Thyroid gland (tissue), 4 donors: ENCODE data around the gene CTNNA2. TPM values are rescaled to one million over a fixed set of nuclear protein-coding genes. Genes with fewer than 3 reads are reported as not detected.

Experiments used
- DNase-seq, 2 donors: peaks; one replicate each; pipeline ENCODE4 v3.0.0-alpha.2; 2019
- H3K27ac ChIP-seq, 3 donors: fragments of 200-600 bp; sonication (generic); 1 replicate in 2 of 3; 2 replicates in 1 of 3; pipeline ENCODE4 v1.5.1; 2016 to 2019; ENCODE audit warnings: mild to moderate bottlenecking in 1 of 3, moderate library complexity in 1 of 3
- H3K27me3 ChIP-seq: fragments of 200-600 bp; sonication (generic); one replicate; pipeline ENCODE4 v1.5.1; 2019
- H3K36me3 ChIP-seq, 2 donors: fragments of 200-600 bp; sonication (generic); one replicate each; pipeline ENCODE4 v1.5.1; 2016 to 2019
- H3K4me1 ChIP-seq, 2 donors: fragments of 200-600 bp; sonication (generic); one replicate each; pipeline ENCODE4 v1.5.1; 2017 to 2019
- H3K4me3 ChIP-seq, 3 donors: fragments of 200-600 bp; sonication (generic); replicated peaks in 1 of 3; 1 replicate in 2 of 3; 2 replicates in 1 of 3; pipeline ENCODE4 v1.5.1; 2016; ENCODE audit warnings: mild to moderate bottlenecking in 1 of 3
- H3K9me3 ChIP-seq: fragments of 200-600 bp; sonication (generic); one replicate; pipeline ENCODE4 v1.5.1; 2017
- POLR2A ChIP-seq, 2 donors: fragments of 450-650 bp; IDR thresholded peaks; one replicate each; pipeline ENCODE4 v1.6.1; 2017; ENCODE audit warnings: antibody characterized with exemption in 2 of 2, mild to moderate bottlenecking in 2 of 2, moderate library complexity in 1 of 2
- WGBS, 2 donors: methylation state at CpG; one replicate each; pipeline ENCODE4 v1.1.5; 2017; 5-methylcytosine and 5-hydroxymethylcytosine counted together
- intact Hi-C: fragments of 100-400 bp; cut with DNase I; formaldehyde crosslinking; loops from one replicate; pipeline ENCODE4 v1.15.1; 2023
- total RNA-seq, 4 donors: library from RNA; depleted of rRNA; stranded (reverse); fragments of >200 nt; gene quantifications; one replicate each; pipeline ENCODE4 v1.2.3, GENCODE V29; 2016
- TF ChIP-seq, protein P1 (sequence below), 6 experiments: fragments of 200-600 bp in 3 of 6; fragments of 450-650 bp in 3 of 6; sonication (generic) in 3 of 6; IDR thresholded peaks; one replicate each; pipeline ENCODE4 v1.5.1; 2016 to 2019; ENCODE audit warnings: antibody characterized with exemption in 6 of 6, mild to moderate bottlenecking in 2 of 6, inconsistent platforms in 1 of 6, moderate library complexity in 1 of 6

CTNNA2 gene
- total RNA-seq, 4 donors from 2014 or later, result 0.13 to 0.44 (median 0.22) TPM; not detected in 1

- Histone ChIP-seq H3K36me3 (no peaks in the 10 kb centered on the region), H3K27ac (no peak overlapping the region), H3K4me1 (no peaks in the 10 kb centered on the region), H3K9me3 (no peaks in the 10 kb centered on the region), H3K27me3 (no peaks in the 10 kb centered on the region), H3K4me3 (no peak overlapping the region)
- 63 to 73% methylated on average over 2 of the region's 2 CpGs for WGBS, 2 donors
- DNase-seq, result no peak
- TF ChIP-seq, protein P1, sequence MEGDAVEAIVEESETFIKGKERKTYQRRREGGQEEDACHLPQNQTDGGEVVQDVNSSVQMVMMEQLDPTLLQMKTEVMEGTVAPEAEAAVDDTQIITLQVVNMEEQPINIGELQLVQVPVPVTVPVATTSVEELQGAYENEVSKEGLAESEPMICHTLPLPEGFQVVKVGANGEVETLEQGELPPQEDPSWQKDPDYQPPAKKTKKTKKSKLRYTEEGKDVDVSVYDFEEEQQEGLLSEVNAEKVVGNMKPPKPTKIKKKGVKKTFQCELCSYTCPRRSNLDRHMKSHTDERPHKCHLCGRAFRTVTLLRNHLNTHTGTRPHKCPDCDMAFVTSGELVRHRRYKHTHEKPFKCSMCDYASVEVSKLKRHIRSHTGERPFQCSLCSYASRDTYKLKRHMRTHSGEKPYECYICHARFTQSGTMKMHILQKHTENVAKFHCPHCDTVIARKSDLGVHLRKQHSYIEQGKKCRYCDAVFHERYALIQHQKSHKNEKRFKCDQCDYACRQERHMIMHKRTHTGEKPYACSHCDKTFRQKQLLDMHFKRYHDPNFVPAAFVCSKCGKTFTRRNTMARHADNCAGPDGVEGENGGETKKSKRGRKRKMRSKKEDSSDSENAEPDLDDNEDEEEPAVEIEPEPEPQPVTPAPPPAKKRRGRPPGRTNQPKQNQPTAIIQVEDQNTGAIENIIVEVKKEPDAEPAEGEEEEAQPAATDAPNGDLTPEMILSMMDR (IDR thresholded peaks at IDR 0.05), result no peak
- TF ChIP-seq POLR2A (IDR thresholded peaks at IDR 0.05), result no peak
- intact Hi-C loops, result no loop called here
Observed at GRCh38 chr2:80476535-80477117, 963.8 kb downstream of the CTNNA2 start.

GRCh38 chr2:80482276-80482675, 969.4 kb downstream of the CTNNA2 start:
- Histone ChIP-seq H3K27ac (no peak overlapping the region), H3K27me3 (no peaks in the 10 kb centered on the region), H3K4me3 (no peak overlapping the region), H3K9me3 (no peaks in the 10 kb centered on the region), H3K36me3 (no peaks in the 10 kb centered on the region), H3K4me1 (no peaks in the 10 kb centered on the region)
- 61 to 64% methylated on average over 3 of the region's 3 CpGs for WGBS, 2 donors
- TF ChIP-seq POLR2A (IDR thresholded peaks at IDR 0.05), result no peak
- TF ChIP-seq, protein P1 (IDR thresholded peaks at IDR 0.05), result no peak
- intact Hi-C loops, result no loop called here
- DNase-seq, result no peak

- Histone ChIP-seq H3K27me3 (no peaks in the 10 kb centered on the region), H3K27ac (no peak overlapping the region), H3K4me1 (no peaks in the 10 kb centered on the region), H3K4me3 (no peak overlapping the region), H3K36me3 (no peaks in the 10 kb centered on the region), H3K9me3 (no peaks in the 10 kb centered on the region)
- WGBS, 2 donors, result 59 to 65% methylated on average over 3 of the region's 3 CpGs
- no peak for DNase-seq
- intact Hi-C loops, result no loop called here
- no peak for TF ChIP-seq POLR2A (IDR thresholded peaks at IDR 0.05)
- TF ChIP-seq, protein P1 (IDR thresholded peaks at IDR 0.05), result no peak
Observed at GRCh38 chr2:80489717-80490116, 976.9 kb downstream of the CTNNA2 start.

DNA sequence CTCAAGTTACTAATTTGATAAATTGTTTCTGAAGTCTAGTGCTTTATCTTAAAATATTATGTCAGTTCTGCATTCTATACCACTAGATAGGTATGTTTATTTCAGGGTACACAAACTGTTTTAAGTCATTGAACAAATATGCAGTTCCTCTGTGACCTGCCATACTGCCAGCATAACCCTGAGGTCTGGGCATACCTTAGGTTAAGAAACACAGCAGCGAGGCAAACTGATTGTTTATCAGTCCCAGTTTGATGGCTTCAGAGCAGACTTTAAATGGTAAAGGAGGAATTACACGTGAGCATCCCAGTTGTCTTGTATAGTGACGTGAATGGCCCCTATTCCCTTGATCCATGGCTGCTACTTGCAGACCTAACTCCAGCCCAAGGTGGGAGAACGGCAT, 978.1 kb downstream of the CTNNA2 start:
- H3K27ac ChIP-seq, result no peak overlapping the region
- 86 to 95% methylated on average over 4 of the region's 4 CpGs for WGBS, 2 donors
- intact Hi-C loops, result no loop called here
- TF ChIP-seq, protein P1 (IDR thresholded peaks at IDR 0.05), result no peak
- no peak for TF ChIP-seq POLR2A (IDR thresholded peaks at IDR 0.05)
- H3K36me3 ChIP-seq, result no peaks in the 10 kb centered on the region
- H3K4me3 ChIP-seq, result no peak overlapping the region
- no peaks in the 10 kb centered on the region for H3K27me3 ChIP-seq
- no peak for DNase-seq
- H3K4me1 ChIP-seq, result no peaks in the 10 kb centered on the region
- H3K9me3 ChIP-seq, result no peaks in the 10 kb centered on the region

DNA sequence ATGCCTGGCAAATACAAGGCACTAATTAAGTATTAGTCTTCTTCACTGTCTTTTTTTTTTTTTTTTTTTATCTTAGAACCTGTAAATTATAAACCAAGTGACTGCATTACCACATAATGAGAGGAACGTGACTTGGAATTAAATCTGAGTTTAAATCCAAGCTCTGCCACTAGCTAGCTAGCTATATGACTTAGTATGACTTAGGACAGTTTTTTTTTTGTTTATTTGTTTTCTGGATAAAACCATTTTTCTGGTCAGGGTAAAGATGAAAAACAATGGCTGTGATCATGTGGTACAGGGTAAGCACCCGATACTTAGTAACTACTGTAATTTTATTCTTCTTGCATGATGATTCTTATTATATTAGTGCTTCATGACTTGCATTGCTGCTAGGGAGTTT, 983.5 kb downstream of the CTNNA2 start:
- no peaks in the 10 kb centered on the region for H3K9me3 ChIP-seq
- H3K4me3 ChIP-seq, result no peak overlapping the region
- no peaks in the 10 kb centered on the region for H3K4me1 ChIP-seq
- TF ChIP-seq POLR2A (IDR thresholded peaks at IDR 0.05), result no peak
- TF ChIP-seq, protein P1 (IDR thresholded peaks at IDR 0.05), result no peak
- DNase-seq, result no peak
- intact Hi-C loops, result no loop called here
- H3K27me3 ChIP-seq, result no peaks in the 10 kb centered on the region
- no peaks in the 10 kb centered on the region for H3K36me3 ChIP-seq
- 93% methylated on average over 2 of the region's 2 CpGs for WGBS, 2 donors
- H3K27ac ChIP-seq, result no peak overlapping the region
